ENCODE results near the gene PLD5. TPM values are rescaled to one million over a fixed set of nuclear protein-coding genes. Genes with fewer than 3 reads are reported as not detected.
"Not testable (repeated sequence)": the region's sequence is repeated elsewhere in the genome, so short reads cannot be mapped to it uniquely, and the experiment has no call there.

Gene PLD5
- total RNA-seq, 2 donors from 2014 or later, result 5.2 to 7.4 TPM

- intact Hi-C loops (cut with DNase I); DNase-seq (ENCODE audit: low spot score): not testable (repeated sequence)
Observed at GRCh38 chr1:242321981-242322380, 202.5 kb downstream of the PLD5 start.

- intact Hi-C loops (cut with DNase I), result no loop called here
- no peak for DNase-seq (ENCODE audit: low spot score)
Observed at GRCh38 chr1:242318140-242318539, 206.4 kb downstream of the PLD5 start.

- DNase-seq (ENCODE audit: low spot score); intact Hi-C loops (cut with DNase I): not testable (repeated sequence)
Observed at GRCh38 chr1:242314865-242315264, 209.6 kb downstream of the PLD5 start.

GRCh38 chr1:242314085-242314649 lies 210.3 kb downstream of the PLD5 start:
- intact Hi-C loops (cut with DNase I); DNase-seq (ENCODE audit: low spot score): not testable (repeated sequence)

- DNase-seq (ENCODE audit: low spot score); intact Hi-C loops (cut with DNase I): not testable (repeated sequence)
Observed at GRCh38 chr1:242308681-242309080, 215.8 kb downstream of the PLD5 start.

GRCh38 chr1:242293781-242294180 lies 230.7 kb downstream of the PLD5 start:
- DNase-seq (ENCODE audit: low spot score); intact Hi-C loops (cut with DNase I): not testable (repeated sequence)

GRCh38 chr1:242288067-242288466 lies 236.4 kb downstream of the PLD5 start:
- intact Hi-C loops (cut with DNase I); DNase-seq (ENCODE audit: low spot score): not testable (repeated sequence)

GRCh38 chr1:242282758-242283485 lies 241.6 kb downstream of the PLD5 start:
- DNase-seq (ENCODE audit: low spot score); intact Hi-C loops (cut with DNase I): not testable (repeated sequence)

GRCh38 chr1:242278406-242278805 lies 246.1 kb downstream of the PLD5 start:
- intact Hi-C loops (cut with DNase I); DNase-seq (ENCODE audit: low spot score): not testable (repeated sequence)

GRCh38 chr1:242276769-242277168 lies 247.7 kb downstream of the PLD5 start:
- DNase-seq (ENCODE audit: low spot score); intact Hi-C loops (cut with DNase I): not testable (repeated sequence)

- intact Hi-C loops (cut with DNase I); DNase-seq (ENCODE audit: low spot score): not testable (repeated sequence)
Observed at GRCh38 chr1:242267004-242267403, 257.5 kb downstream of the PLD5 start.

- DNase-seq (ENCODE audit: low spot score); intact Hi-C loops (cut with DNase I): not testable (repeated sequence)
Observed at GRCh38 chr1:242264419-242264818, 260.1 kb downstream of the PLD5 start.

GRCh38 chr1:242245255-242245654 lies 279.2 kb downstream of the PLD5 start:
- intact Hi-C loops (cut with DNase I), result no loop called here
- DNase-seq (ENCODE audit: low spot score), result no peak

- intact Hi-C loops (cut with DNase I), result no loop called here
- DNase-seq (ENCODE audit: low spot score), result no peak
Observed at GRCh38 chr1:242243472-242243871, 281.0 kb downstream of the PLD5 start.

- no peak for DNase-seq (ENCODE audit: low spot score)
- intact Hi-C loops (cut with DNase I), result no loop called here
Observed at GRCh38 chr1:242242983-242243382, 281.5 kb downstream of the PLD5 start.

- no peak for DNase-seq (ENCODE audit: low spot score)
- intact Hi-C loops (cut with DNase I), result no loop called here
Observed at GRCh38 chr1:242241936-242242335, 282.6 kb downstream of the PLD5 start.

GRCh38 chr1:242240691-242241090 lies 283.8 kb downstream of the PLD5 start:
- intact Hi-C loops (cut with DNase I), result no loop called here
- DNase-seq (ENCODE audit: low spot score), result no peak

- no peak for DNase-seq (ENCODE audit: low spot score)
- intact Hi-C loops (cut with DNase I), result no loop called here
Observed at GRCh38 chr1:242240077-242240476, 284.4 kb downstream of the PLD5 start.

GRCh38 chr1:242239398-242239797 lies 285.1 kb downstream of the PLD5 start:
- intact Hi-C loops (cut with DNase I), result no loop called here
- DNase-seq (ENCODE audit: low spot score), result no peak

- no peak for DNase-seq (ENCODE audit: low spot score)
- intact Hi-C loops (cut with DNase I), result no loop called here
Observed at GRCh38 chr1:242237051-242237450, 287.4 kb downstream of the PLD5 start.

- no peak for DNase-seq (ENCODE audit: low spot score)
- intact Hi-C loops (cut with DNase I), result no loop called here
Observed at GRCh38 chr1:242228991-242229390, 295.5 kb downstream of the PLD5 start.
